PFSK-1 (cell line): ENCODE measurements around the gene CLDN14.

Experiments used
- POLR2AphosphoS5 ChIP-seq: IDR thresholded peaks from 2 replicates; pipeline ENCODE4 v1.6.1; 2012; ENCODE audit warnings: low read depth, mild to moderate bottlenecking, control low read depth, low read length, moderate library complexity
- SIN3A ChIP-seq: IDR thresholded peaks from 2 replicates; pipeline ENCODE4 v1.6.1; 2012; ENCODE audit warnings: mild to moderate bottlenecking, low read length, moderate library complexity, borderline replicate concordance; ENCODE audit not compliant: insufficient read depth

- TF ChIP-seq SIN3A, result no peak
- TF ChIP-seq POLR2AphosphoS5, result no peak
Observed at GRCh38 chr21:36482181-36482580, 2.3 kb upstream of the CLDN14 start.
